Neural progenitor cell (in vitro differentiated cells): ENCODE data around the gene SEZ6L2. TPM values are rescaled to one million over a fixed set of nuclear protein-coding genes. Genes with fewer than 3 reads are reported as not detected.
"Not testable (repeated sequence)": the region's sequence is repeated elsewhere in the genome, so short reads cannot be mapped to it uniquely, and the experiment has no call there.

Experiments
- DNase-seq: peaks from one replicate; pipeline ENCODE4 v3.0.0-alpha.2; 2016; ENCODE audit warnings: low spot score
- H2AFZ ChIP-seq: fragments of 200-600 bp; sonication (generic); replicated peaks from 2 replicates; pipeline ENCODE4 v1.6.1; 2016; ENCODE audit warnings: antibody characterized with exemption
- H3F3A ChIP-seq: fragments of 200-600 bp; sonication (generic); 2 replicates; pipeline ENCODE4 v1.6.1; 2016; ENCODE audit warnings: antibody characterized with exemption, low read depth
- H3K27ac ChIP-seq: fragments of 200-600 bp; sonication (generic); 2 replicates; pipeline ENCODE4 v1.5.1; 2016; ENCODE audit warnings: mild to moderate bottlenecking
- H3K27me3 ChIP-seq: fragments of 200-600 bp; sonication (generic); 2 replicates; pipeline ENCODE4 v1.6.1; 2016; ENCODE audit warnings: mild to moderate bottlenecking, moderate library complexity
- H3K36me3 ChIP-seq: fragments of 200-600 bp; sonication (generic); 2 replicates; pipeline ENCODE4 v1.5.1; 2016
- H3K4me1 ChIP-seq: fragments of 200-600 bp; sonication (generic); 2 replicates; pipeline ENCODE4 v1.6.1; 2016; ENCODE audit warnings: mixed run types
- H3K4me2 ChIP-seq: fragments of 200-600 bp; sonication (generic); 2 replicates; pipeline ENCODE4 v1.6.1; 2016
- H3K4me3 ChIP-seq: fragments of 200-600 bp; sonication (generic); 2 replicates; pipeline ENCODE4 v1.5.1; 2016
- H3K79me2 ChIP-seq: fragments of 200-600 bp; sonication (generic); 2 replicates; pipeline ENCODE4 v1.6.1; 2016; ENCODE audit warnings: low read depth
- H3K9ac ChIP-seq: fragments of 200-600 bp; sonication (generic); 2 replicates; pipeline ENCODE4 v1.6.1; 2016
- H3K9me3 ChIP-seq: fragments of 200-600 bp; sonication (generic); 2 replicates; pipeline ENCODE4 v1.5.1; 2016; ENCODE audit warnings: low read depth
- H4K20me1 ChIP-seq: fragments of 200-600 bp; sonication (generic); 2 replicates; pipeline ENCODE4 v1.6.1; 2016; ENCODE audit warnings: low read depth
- H3K27ac Mint-ChIP-seq: 3 replicates; pipeline ENCODE4 v1.8.0; 2021; ENCODE audit warnings: mixed read lengths
- H3K27me3 Mint-ChIP-seq: 2 replicates; pipeline ENCODE4 v1.8.0; 2022; ENCODE audit warnings: low read depth, mild to moderate bottlenecking, inconsistent platforms, moderate library complexity, mixed read lengths; ENCODE audit not compliant: insufficient read depth
- H3K36me3 Mint-ChIP-seq: 3 replicates; pipeline ENCODE4 v1.8.0; 2021; ENCODE audit warnings: mixed read lengths
- H3K4me1 Mint-ChIP-seq: 3 replicates; pipeline ENCODE4 v1.8.0; 2021; ENCODE audit warnings: mixed read lengths
- H3K4me3 Mint-ChIP-seq: 3 replicates; pipeline ENCODE4 v1.8.0; 2021; ENCODE audit warnings: mild to moderate bottlenecking, moderate library complexity, mixed read lengths
- H3K9me3 Mint-ChIP-seq: 3 replicates; pipeline ENCODE4 v1.8.0; 2020; ENCODE audit warnings: mixed read lengths
- EZH2 ChIP-seq: fragments of 200-600 bp; sonication (generic); IDR thresholded peaks from 2 replicates; pipeline ENCODE4 v1.6.1; 2017; ENCODE audit warnings: antibody characterized with exemption, mild to moderate bottlenecking, moderate library complexity
- EZH2phosphoT487 ChIP-seq: fragments of 200-600 bp; sonication (generic); IDR thresholded peaks from 2 replicates; pipeline ENCODE4 v1.6.1; 2017; ENCODE audit warnings: antibody characterized with exemption
- total RNA-seq: library from RNA; depleted of rRNA; stranded (reverse); fragments of >200 nt; gene quantifications from 2 replicates; pipeline ENCODE4 v1.2.3, GENCODE V29; 2015; ENCODE audit warnings: low replicate concordance
- TF ChIP-seq, protein P1 (sequence below): fragments of 200-600 bp; sonication (generic); IDR thresholded peaks from 2 replicates; pipeline ENCODE4 v1.5.1; 2017; ENCODE audit warnings: antibody characterized with exemption, mild to moderate bottlenecking

Gene SEZ6L2
- total RNA-seq, 1 donor from 2014 or later: 11.7 TPM

DNA sequence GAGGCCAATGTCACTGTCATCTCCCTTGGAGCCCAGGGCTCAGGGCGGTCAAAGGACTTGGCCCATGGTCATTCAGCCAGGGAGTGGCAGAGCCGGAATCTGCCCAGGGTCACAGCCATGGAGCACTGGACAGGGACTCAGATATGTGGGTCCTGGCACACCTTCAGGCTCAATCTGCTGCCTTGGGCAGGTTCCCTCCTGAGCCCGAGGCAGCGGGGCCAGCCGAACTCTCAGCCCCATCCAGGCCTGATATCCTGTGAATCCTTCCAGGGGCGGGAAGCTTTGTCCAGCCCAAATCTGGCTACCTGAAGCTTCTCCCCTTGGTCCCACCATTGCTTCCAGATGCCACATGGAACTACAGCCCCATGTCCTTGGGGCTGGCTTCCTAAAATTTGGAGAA lies 24.1 kb downstream of the SEZ6L2 start:
- H3K4me3 ChIP-seq: no peak overlapping the region
- peaks cover 23% of the 10 kb centered on the region for H3F3A ChIP-seq
- Mint-ChIP-seq H3K4me3 (no peak overlapping the region), H3K36me3 (no peaks in the 10 kb centered on the region), H3K4me1 (peaks cover 7% of the 10 kb centered on the region), H3K27ac (no peak overlapping the region), H3K27me3 (peaks cover 26% of the 10 kb centered on the region), H3K9me3 (no peaks in the 10 kb centered on the region)
- no peaks in the 10 kb centered on the region for H3K9me3 ChIP-seq
- no peak overlapping the region for H3K4me2 ChIP-seq
- no peak overlapping the region for H3K27ac ChIP-seq
- H3K36me3 ChIP-seq: no peaks in the 10 kb centered on the region
- H2AFZ ChIP-seq: no peak overlapping the region
- no peak for DNase-seq
- peaks cover 3% of the 10 kb centered on the region for H3K4me1 ChIP-seq
- H3K9ac ChIP-seq: no peak overlapping the region
- H3K79me2 ChIP-seq: no peaks in the 10 kb centered on the region
- H4K20me1 ChIP-seq: no peaks in the 10 kb centered on the region
- TF ChIP-seq, protein P1, sequence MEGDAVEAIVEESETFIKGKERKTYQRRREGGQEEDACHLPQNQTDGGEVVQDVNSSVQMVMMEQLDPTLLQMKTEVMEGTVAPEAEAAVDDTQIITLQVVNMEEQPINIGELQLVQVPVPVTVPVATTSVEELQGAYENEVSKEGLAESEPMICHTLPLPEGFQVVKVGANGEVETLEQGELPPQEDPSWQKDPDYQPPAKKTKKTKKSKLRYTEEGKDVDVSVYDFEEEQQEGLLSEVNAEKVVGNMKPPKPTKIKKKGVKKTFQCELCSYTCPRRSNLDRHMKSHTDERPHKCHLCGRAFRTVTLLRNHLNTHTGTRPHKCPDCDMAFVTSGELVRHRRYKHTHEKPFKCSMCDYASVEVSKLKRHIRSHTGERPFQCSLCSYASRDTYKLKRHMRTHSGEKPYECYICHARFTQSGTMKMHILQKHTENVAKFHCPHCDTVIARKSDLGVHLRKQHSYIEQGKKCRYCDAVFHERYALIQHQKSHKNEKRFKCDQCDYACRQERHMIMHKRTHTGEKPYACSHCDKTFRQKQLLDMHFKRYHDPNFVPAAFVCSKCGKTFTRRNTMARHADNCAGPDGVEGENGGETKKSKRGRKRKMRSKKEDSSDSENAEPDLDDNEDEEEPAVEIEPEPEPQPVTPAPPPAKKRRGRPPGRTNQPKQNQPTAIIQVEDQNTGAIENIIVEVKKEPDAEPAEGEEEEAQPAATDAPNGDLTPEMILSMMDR: no peak
- TF ChIP-seq EZH2: no peak
- peaks cover 20% of the 10 kb centered on the region for H3K27me3 ChIP-seq

DNA sequence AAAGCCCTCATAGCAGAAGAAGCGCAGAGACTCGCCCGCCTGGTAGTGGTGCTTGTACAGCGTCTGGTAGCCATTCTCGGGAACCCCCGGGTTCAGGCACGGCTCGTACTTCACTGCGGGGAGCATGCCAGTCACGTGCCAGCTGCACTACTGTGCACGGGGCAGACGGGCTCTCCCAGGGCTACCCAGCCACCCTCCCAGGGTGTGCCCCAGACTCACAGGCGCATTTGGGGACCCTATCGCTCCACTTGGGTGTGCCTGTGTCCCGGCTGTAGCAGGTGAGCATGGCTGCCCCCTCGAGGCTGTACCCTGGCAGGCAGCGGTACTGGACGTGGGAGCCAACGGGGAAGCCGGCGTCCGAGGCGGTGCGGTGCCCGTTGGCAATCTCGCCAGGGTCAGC lies 26.0 kb downstream of the SEZ6L2 start:
- Histone ChIP-seq H3F3A (peaks cover 22% of the 10 kb centered on the region), H3K9me3 (no peaks in the 10 kb centered on the region), H3K36me3 (no peaks in the 10 kb centered on the region), H3K9ac (no peak overlapping the region), H4K20me1 (no peaks in the 10 kb centered on the region), H3K4me3 (no peak overlapping the region), H3K27me3 (peaks cover 20% of the 10 kb centered on the region), H3K79me2 (no peaks in the 10 kb centered on the region), H2AFZ (no peak overlapping the region), H3K4me2 (no peak overlapping the region), H3K4me1 (peaks cover 3% of the 10 kb centered on the region), H3K27ac (no peak overlapping the region)
- Mint-ChIP-seq H3K27me3 (peaks cover 26% of the 10 kb centered on the region), H3K27ac (no peak overlapping the region), H3K9me3 (no peaks in the 10 kb centered on the region), H3K4me3 (no peak overlapping the region), H3K4me1 (peaks cover 7% of the 10 kb centered on the region), H3K36me3 (no peaks in the 10 kb centered on the region)
- no peak for DNase-seq
- TF ChIP-seq EZH2phosphoT487 (no peak), EZH2 (no peak)
- TF ChIP-seq, protein P1: no peak

DNA sequence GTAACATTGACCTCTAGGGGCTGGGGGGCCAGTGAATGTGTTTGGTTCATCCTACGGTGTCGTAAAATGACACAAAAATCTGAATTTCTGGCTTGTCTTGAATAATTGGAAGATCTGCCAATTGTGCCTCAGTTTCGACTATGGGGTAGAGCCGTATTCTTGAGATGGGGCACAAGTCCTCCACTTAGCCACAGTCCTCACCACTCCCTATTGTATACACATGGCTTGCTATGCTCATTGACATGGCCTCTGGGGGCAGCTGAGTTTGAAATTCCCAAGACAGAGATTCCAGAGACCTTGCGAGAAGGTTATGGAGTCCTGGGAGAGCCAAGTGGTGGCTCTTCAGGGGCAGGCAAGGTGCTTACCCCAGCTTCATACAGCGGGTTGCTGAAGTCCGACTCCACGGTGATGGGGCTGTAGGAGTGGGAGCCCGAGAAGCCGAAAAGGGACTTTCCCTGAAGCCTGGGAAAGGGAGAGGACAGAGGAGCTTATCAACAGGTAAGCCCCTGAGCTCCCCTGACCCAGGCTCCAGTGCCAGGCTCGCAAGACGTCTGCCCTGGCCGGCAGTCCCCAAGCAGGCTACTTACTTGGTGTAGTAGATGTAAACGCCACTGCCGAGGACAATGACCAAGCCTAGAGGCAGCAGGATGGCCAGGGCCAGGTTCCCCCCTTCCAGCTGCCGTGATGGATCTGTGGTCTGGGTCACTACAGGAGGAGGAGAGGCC lies 27.4 kb downstream of the SEZ6L2 start:
- Histone ChIP-seq H3K9ac (no peak overlapping the region), H2AFZ (no peak overlapping the region)
- H3K27ac Mint-ChIP-seq: no peak overlapping the region

DNA sequence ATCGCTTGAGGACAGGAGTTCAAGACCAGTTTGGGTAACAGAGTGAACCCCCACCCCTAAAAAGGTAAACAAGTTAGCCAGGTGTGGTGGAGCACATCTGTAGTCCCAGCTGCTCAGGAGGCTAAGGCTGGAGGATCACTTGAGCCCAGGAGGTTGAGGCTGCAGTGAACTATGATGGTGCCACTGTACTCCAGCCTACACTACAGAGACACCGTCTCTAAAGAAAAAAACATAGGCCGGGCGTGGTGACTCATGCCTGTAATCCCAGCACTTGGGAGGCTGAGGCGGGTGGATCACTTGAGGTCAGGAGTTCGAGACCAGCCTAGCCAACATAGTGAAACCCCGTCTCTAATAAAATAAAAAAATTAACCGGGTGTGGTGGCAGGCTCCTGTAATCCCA lies 30.3 kb downstream of the SEZ6L2 start:
- H4K20me1 ChIP-seq, H3K9ac ChIP-seq, H3K4me3 Mint-ChIP-seq, H3K27ac Mint-ChIP-seq, H3K4me3 ChIP-seq, H3K27ac ChIP-seq, H3K27me3 ChIP-seq, H2AFZ ChIP-seq, H3K4me1 Mint-ChIP-seq, H3K36me3 Mint-ChIP-seq, H3K4me1 ChIP-seq, H3K9me3 Mint-ChIP-seq, H3K9me3 ChIP-seq, H3F3A ChIP-seq, H3K27me3 Mint-ChIP-seq, DNase-seq, H3K4me2 ChIP-seq, H3K36me3 ChIP-seq, H3K79me2 ChIP-seq: not testable (repeated sequence)

More for the DNA sequence above, 27.4 kb downstream of the SEZ6L2 start:
- Histone ChIP-seq H3F3A (peaks cover 12% of the 10 kb centered on the region), H4K20me1 (no peaks in the 10 kb centered on the region), H3K4me2 (no peak overlapping the region), H3K9me3 (no peaks in the 10 kb centered on the region), H3K79me2 (no peaks in the 10 kb centered on the region), H3K27ac (no peak overlapping the region), H3K4me3 (no peak overlapping the region), H3K27me3 (peaks cover 14% of the 10 kb centered on the region), H3K36me3 (no peaks in the 10 kb centered on the region), H3K4me1 (no peaks in the 10 kb centered on the region)
- no peak for DNase-seq
- no peaks in the 10 kb centered on the region for H3K36me3 Mint-ChIP-seq
- no peaks in the 10 kb centered on the region for H3K9me3 Mint-ChIP-seq
- TF ChIP-seq EZH2 (no peak), EZH2phosphoT487 (no peak)
- TF ChIP-seq, protein P1: no peak
- no peak overlapping the region for H3K4me3 Mint-ChIP-seq
- H3K27me3 Mint-ChIP-seq: peaks cover 15% of the 10 kb centered on the region
- H3K4me1 Mint-ChIP-seq: peaks cover 2% of the 10 kb centered on the region
